Measurements from ENCODE around the gene GUCA1C. TPM values are rescaled to one million over a fixed set of nuclear protein-coding genes. Genes with fewer than 3 reads are reported as not detected.

GUCA1C gene
- total RNA-seq (under 1 TPM in 1 of 2 donors, not detected in 1; 0.20 TPM), polyA plus RNA-seq (ENCODE audit: insufficient read length in 2 of 2) (not detected)
- long read RNA-seq, donor 1 = 0 reads
- long read RNA-seq, donor 2 = 0 reads
- long read RNA-seq, donor 3 = 0 reads
- long read RNA-seq, donor 4 = 0 reads

GRCh38 chr3:108953700-108954099 is at the start of gene GUCA1C:
Gene GUCA1C, minus strand, starts transcription at chr3:108953879. Its CDS starts 117 bp downstream, at chr3:108953762.
- H3K9me3 ChIP-seq (ENCODE audit: control insufficient read depth, insufficient read depth, low read length) = no peaks in the 10 kb centered on the region
- no peaks in the 10 kb centered on the region for H3K36me3 ChIP-seq (ENCODE audit: control insufficient read depth, insufficient read depth, low read length)
- no peaks in the 10 kb centered on the region for H3K4me1 ChIP-seq (ENCODE audit: control insufficient read depth, insufficient read depth, low read length)
- no peak for DNase-seq (ENCODE audit: low read depth in 4 of 6, low spot score in 6 of 6)
- WGBS (ENCODE audit: insufficient coverage) = no CpG with 5 or more reads among the region's 1 CpG
- no peaks in the 10 kb centered on the region for H3K27me3 ChIP-seq (ENCODE audit: control insufficient read depth, insufficient read depth, low read length)
- no peak within 1 kb of the TSS for H3K4me3 ChIP-seq (ENCODE audit: low read depth, low read length)
- H3K27ac ChIP-seq (ENCODE audit: low read depth, low read length) = no peak within 1 kb of the TSS

DNA sequence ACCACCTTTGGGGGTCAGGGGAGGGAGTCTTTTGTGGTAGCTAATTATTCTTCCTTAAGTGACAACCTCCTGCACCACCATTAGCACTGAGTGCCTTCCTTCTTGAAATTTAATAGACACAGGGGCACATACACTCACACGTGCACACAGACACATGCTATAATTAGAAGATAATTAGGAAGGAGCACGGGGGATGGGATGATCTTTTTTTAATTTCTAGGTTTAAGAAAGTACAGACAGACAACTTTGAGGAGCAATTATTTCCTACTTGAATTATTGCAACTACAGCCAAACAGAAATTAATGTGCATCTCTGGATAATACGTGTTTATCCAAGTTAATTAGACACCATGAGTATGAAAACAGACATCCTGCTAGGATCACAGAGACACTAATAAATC is 44.8 kb upstream of the GUCA1C start:
- H3K4me3 ChIP-seq (ENCODE audit: low read depth, low read length) = no peak overlapping the region
- H3K4me1 ChIP-seq (ENCODE audit: control insufficient read depth, insufficient read depth, low read length) = no peaks in the 10 kb centered on the region
- no peaks in the 10 kb centered on the region for H3K36me3 ChIP-seq (ENCODE audit: control insufficient read depth, insufficient read depth, low read length)
- no peaks in the 10 kb centered on the region for H3K9me3 ChIP-seq (ENCODE audit: control insufficient read depth, insufficient read depth, low read length)
- no peak overlapping the region for H3K27ac ChIP-seq (ENCODE audit: low read depth, low read length)
- WGBS (ENCODE audit: insufficient coverage) = no CpG with 5 or more reads among the region's 3 CpGs
- no peaks in the 10 kb centered on the region for H3K27me3 ChIP-seq (ENCODE audit: control insufficient read depth, insufficient read depth, low read length)
- DNase-seq (ENCODE audit: low read depth in 4 of 6, low spot score in 6 of 6) = peak in 2 of 6 donors; percentile 14 to 81

DNA sequence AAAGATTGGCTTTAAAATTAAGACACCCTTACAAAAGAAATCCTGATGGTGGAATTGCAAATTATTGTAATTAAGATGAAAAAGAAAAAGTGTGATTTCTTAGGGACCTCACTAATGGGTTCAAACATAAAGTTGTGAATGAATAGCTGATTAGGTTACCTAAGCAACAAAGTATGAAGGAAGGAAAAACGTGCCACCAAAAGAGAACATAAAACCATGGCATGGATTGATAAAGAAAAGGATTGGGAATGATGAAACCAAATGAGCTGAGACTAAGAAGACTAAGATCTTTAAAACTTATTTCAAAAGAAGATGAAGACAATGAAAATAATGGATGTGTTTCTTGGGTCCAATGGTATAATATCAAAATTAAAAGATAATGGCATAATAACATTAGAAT is 32.2 kb upstream of the GUCA1C start:
- H3K27me3 ChIP-seq (ENCODE audit: control insufficient read depth, insufficient read depth, low read length) = no peaks in the 10 kb centered on the region
- no peaks in the 10 kb centered on the region for H3K4me1 ChIP-seq (ENCODE audit: control insufficient read depth, insufficient read depth, low read length)
- H3K27ac ChIP-seq (ENCODE audit: low read depth, low read length) = no peak overlapping the region
- H3K36me3 ChIP-seq (ENCODE audit: control insufficient read depth, insufficient read depth, low read length) = no peaks in the 10 kb centered on the region
- no CpG with 5 or more reads among the region's 1 CpG for WGBS (ENCODE audit: insufficient coverage)
- no peaks in the 10 kb centered on the region for H3K9me3 ChIP-seq (ENCODE audit: control insufficient read depth, insufficient read depth, low read length)
- peak in 1 of 6 donors; percentile 16 for DNase-seq (ENCODE audit: low read depth in 4 of 6, low spot score in 6 of 6)
- H3K4me3 ChIP-seq (ENCODE audit: low read depth, low read length) = no peak overlapping the region

GRCh38 chr3:108983051-108983450 is 29.4 kb upstream of the GUCA1C start:
- H3K27ac ChIP-seq (ENCODE audit: low read depth, low read length) = no peak overlapping the region
- 100% methylated on average over 1 of the region's 1 CpG for WGBS (ENCODE audit: insufficient coverage)
- H3K27me3 ChIP-seq (ENCODE audit: control insufficient read depth, insufficient read depth, low read length) = no peaks in the 10 kb centered on the region
- no peak overlapping the region for H3K4me3 ChIP-seq (ENCODE audit: low read depth, low read length)
- H3K9me3 ChIP-seq (ENCODE audit: control insufficient read depth, insufficient read depth, low read length) = no peaks in the 10 kb centered on the region
- H3K4me1 ChIP-seq (ENCODE audit: control insufficient read depth, insufficient read depth, low read length) = no peaks in the 10 kb centered on the region
- no peaks in the 10 kb centered on the region for H3K36me3 ChIP-seq (ENCODE audit: control insufficient read depth, insufficient read depth, low read length)
- DNase-seq (ENCODE audit: low read depth in 4 of 6, low spot score in 6 of 6) = no peak

DNA sequence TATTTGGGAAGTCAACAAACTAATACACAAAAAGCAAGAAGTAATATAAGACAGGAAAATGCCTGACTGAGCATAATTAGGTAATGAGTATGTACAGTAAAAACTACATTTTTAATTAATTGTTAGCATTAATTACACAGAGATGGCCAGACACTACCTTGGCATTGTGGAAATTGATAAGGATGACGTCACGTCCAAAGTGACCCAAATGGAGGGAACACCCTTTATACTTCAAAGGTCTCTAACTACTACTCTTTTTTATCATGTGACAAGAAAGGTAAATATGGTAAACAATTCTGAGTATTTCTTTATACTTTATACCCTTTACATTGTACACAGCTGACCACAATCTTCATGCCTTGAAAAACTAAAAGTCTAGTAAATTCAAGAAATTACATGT is 22.4 kb upstream of the GUCA1C start:
- Histone ChIP-seq H3K36me3 (ENCODE audit: control insufficient read depth, insufficient read depth, low read length) (no peaks in the 10 kb centered on the region), H3K27me3 (ENCODE audit: control insufficient read depth, insufficient read depth, low read length) (no peaks in the 10 kb centered on the region), H3K4me1 (ENCODE audit: control insufficient read depth, insufficient read depth, low read length) (no peaks in the 10 kb centered on the region), H3K4me3 (ENCODE audit: low read depth, low read length) (no peak overlapping the region), H3K27ac (ENCODE audit: low read depth, low read length) (no peak overlapping the region), H3K9me3 (ENCODE audit: control insufficient read depth, insufficient read depth, low read length) (no peaks in the 10 kb centered on the region)
- DNase-seq (ENCODE audit: low read depth in 4 of 6, low spot score in 6 of 6) = no peak
- WGBS (ENCODE audit: insufficient coverage) = no CpG with 5 or more reads among the region's 2 CpGs

DNA sequence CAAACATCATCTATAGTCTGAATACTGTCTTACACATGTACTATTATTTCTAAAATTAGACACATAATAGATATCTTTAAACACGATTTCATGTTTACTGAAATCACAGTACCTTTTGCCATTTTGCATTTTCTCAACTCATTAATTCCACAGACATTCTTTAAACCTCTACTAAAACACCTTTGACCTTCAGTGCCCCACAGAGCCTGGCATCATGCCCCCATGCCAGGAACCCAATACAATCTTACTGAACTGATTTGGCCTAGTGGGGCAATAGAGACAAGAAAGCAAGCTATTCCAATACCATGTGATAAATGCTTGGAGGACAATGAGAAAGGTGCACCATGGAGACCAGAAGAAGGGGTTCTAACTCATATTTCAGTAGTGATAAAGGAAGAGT is 19.3 kb upstream of the GUCA1C start:
- H3K4me1 ChIP-seq (ENCODE audit: control insufficient read depth, insufficient read depth, low read length) = no peaks in the 10 kb centered on the region
- H3K27me3 ChIP-seq (ENCODE audit: control insufficient read depth, insufficient read depth, low read length) = no peaks in the 10 kb centered on the region
- H3K27ac ChIP-seq (ENCODE audit: low read depth, low read length) = no peak overlapping the region
- H3K4me3 ChIP-seq (ENCODE audit: low read depth, low read length) = no peak overlapping the region
- WGBS (ENCODE audit: insufficient coverage) = no CpG with 5 or more reads among the region's 1 CpG
- DNase-seq (ENCODE audit: low read depth in 4 of 6, low spot score in 6 of 6) = no peak
- no peaks in the 10 kb centered on the region for H3K9me3 ChIP-seq (ENCODE audit: control insufficient read depth, insufficient read depth, low read length)
- H3K36me3 ChIP-seq (ENCODE audit: control insufficient read depth, insufficient read depth, low read length) = no peaks in the 10 kb centered on the region

DNA sequence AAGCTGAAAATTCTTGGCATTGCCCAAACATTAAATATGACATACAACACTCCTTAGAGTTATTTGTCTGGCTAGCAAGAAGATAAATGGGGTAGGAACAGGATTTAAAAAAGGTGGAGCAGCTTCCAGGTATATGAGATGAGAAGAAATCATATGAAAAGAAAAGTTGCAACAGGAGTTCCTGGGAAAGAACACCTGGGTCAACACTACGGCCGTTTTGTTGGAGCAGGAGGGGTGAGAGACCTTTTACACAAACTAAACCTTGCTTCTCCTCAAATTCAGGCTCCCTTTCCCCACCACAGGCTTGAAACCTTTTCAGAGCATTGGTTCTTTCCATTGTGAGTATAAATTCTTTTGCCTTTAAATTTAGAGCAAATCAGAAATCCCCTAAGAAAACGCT is 18.8 kb upstream of the GUCA1C start:
- Histone ChIP-seq H3K9me3 (ENCODE audit: control insufficient read depth, insufficient read depth, low read length) (no peaks in the 10 kb centered on the region), H3K27me3 (ENCODE audit: control insufficient read depth, insufficient read depth, low read length) (no peaks in the 10 kb centered on the region), H3K36me3 (ENCODE audit: control insufficient read depth, insufficient read depth, low read length) (no peaks in the 10 kb centered on the region), H3K27ac (ENCODE audit: low read depth, low read length) (no peak overlapping the region), H3K4me1 (ENCODE audit: control insufficient read depth, insufficient read depth, low read length) (no peaks in the 10 kb centered on the region), H3K4me3 (ENCODE audit: low read depth, low read length) (no peak overlapping the region)
- DNase-seq (ENCODE audit: low read depth in 4 of 6, low spot score in 6 of 6) = no peak
- no CpG with 5 or more reads among the region's 3 CpGs for WGBS (ENCODE audit: insufficient coverage)

DNA sequence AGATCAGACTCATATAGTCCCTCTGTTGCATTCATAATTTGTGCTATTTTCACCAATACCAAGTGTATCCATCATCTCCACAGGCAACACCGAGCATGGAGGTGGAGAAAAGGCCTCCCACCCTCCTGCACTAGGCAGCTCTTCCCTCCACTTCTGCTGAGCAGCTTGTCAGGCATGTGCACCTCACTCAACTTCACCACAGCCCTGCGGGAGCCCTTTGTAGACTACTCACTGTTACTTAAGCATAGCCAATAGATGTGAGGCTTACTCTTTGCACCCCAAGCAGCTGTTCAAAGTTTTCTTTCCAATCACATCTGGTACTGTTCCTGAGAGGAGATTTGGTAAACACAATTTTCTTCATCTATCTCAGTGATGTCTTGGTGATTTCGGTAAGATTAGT is 16.9 kb upstream of the GUCA1C start:
- Histone ChIP-seq H3K9me3 (ENCODE audit: control insufficient read depth, insufficient read depth, low read length) (no peaks in the 10 kb centered on the region), H3K36me3 (ENCODE audit: control insufficient read depth, insufficient read depth, low read length) (no peaks in the 10 kb centered on the region), H3K4me1 (ENCODE audit: control insufficient read depth, insufficient read depth, low read length) (no peaks in the 10 kb centered on the region), H3K4me3 (ENCODE audit: low read depth, low read length) (no peak overlapping the region), H3K27ac (ENCODE audit: low read depth, low read length) (no peak overlapping the region), H3K27me3 (ENCODE audit: control insufficient read depth, insufficient read depth, low read length) (no peaks in the 10 kb centered on the region)
- WGBS (ENCODE audit: insufficient coverage) = 35% methylated on average over 2 of the region's 3 CpGs
- no peak for DNase-seq (ENCODE audit: low read depth in 4 of 6, low spot score in 6 of 6)

DNA sequence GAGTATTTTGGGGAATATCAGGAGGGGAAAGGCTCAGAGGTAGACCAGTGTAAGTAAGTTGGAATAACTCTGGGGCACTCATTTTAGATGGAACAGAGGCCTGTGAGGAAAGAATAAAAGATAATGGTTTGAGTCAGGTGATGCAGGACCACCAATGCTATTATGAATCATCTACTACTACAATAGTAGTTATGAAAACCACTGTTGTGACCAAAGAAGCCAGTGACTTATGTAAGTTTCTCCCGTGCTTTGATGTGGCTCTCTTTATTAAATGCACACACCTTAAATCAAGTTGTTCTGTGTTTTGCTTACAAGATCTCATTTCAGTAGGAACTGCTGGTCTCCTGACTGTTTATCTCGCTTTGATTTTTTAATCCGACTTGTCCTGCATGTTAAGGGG is 13.1 kb upstream of the GUCA1C start:
- Histone ChIP-seq H3K9me3 (ENCODE audit: control insufficient read depth, insufficient read depth, low read length) (no peaks in the 10 kb centered on the region), H3K36me3 (ENCODE audit: control insufficient read depth, insufficient read depth, low read length) (no peaks in the 10 kb centered on the region), H3K27ac (ENCODE audit: low read depth, low read length) (no peak overlapping the region), H3K4me1 (ENCODE audit: control insufficient read depth, insufficient read depth, low read length) (no peaks in the 10 kb centered on the region), H3K4me3 (ENCODE audit: low read depth, low read length) (no peak overlapping the region), H3K27me3 (ENCODE audit: control insufficient read depth, insufficient read depth, low read length) (no peaks in the 10 kb centered on the region)
- WGBS (ENCODE audit: insufficient coverage) = 93% methylated on average over 3 of the region's 3 CpGs
- no peak for DNase-seq (ENCODE audit: low read depth in 4 of 6, low spot score in 6 of 6)

- Histone ChIP-seq H3K4me1 (ENCODE audit: control insufficient read depth, insufficient read depth, low read length) (no peaks in the 10 kb centered on the region), H3K4me3 (ENCODE audit: low read depth, low read length) (no peak overlapping the region), H3K36me3 (ENCODE audit: control insufficient read depth, insufficient read depth, low read length) (no peaks in the 10 kb centered on the region), H3K9me3 (ENCODE audit: control insufficient read depth, insufficient read depth, low read length) (no peaks in the 10 kb centered on the region), H3K27me3 (ENCODE audit: control insufficient read depth, insufficient read depth, low read length) (no peaks in the 10 kb centered on the region), H3K27ac (ENCODE audit: low read depth, low read length) (no peak overlapping the region)
- no peak for DNase-seq (ENCODE audit: low read depth in 4 of 6, low spot score in 6 of 6)
- WGBS (ENCODE audit: insufficient coverage) = no CpG with 5 or more reads among the region's 1 CpG
Measured at GRCh38 chr3:108959017-108959416, 5.3 kb upstream of the GUCA1C start.

All from spinal cord (tissue), 10 donors.